HCT116 (cell line): ENCODE results near the gene RARG. TPM values are rescaled to one million over a fixed set of nuclear protein-coding genes. Genes with fewer than 3 reads are reported as not detected.
A peak's percentile ranks its signal among the peaks of the same experiment; 100 is the strongest.

Experiments
- ATAC-seq: fragments of 200-7000 bp; cut with Tn5 transposase; 2 replicates; pipeline ENCODE4 v1.9.1; 2020; ENCODE audit warnings: mild to moderate bottlenecking, moderate library complexity
- BruUV-seq: library from RNA; stranded (reverse); fragments of 400-500 nt; replicated peaks from 2 replicates; lab custom pipeline; 2021; lab: Mats Ljungman, UMichigan
- CTCF ChIA-PET: fragments of 300-600 bp; sonication (Branson Sonifier 250); formaldehyde crosslinking; loops from one replicate; lab custom pipeline; 2021; ENCODE audit warnings: antibody characterized with exemption; lab: Charles Lee
- POLR2A ChIA-PET: fragments of 300-600, 350-600 bp; sonication (Branson Sonifier 250); formaldehyde crosslinking; loops from one replicate; lab custom pipeline; 2021; ENCODE audit warnings: antibody characterized with exemption; lab: Charles Lee
- RAD21 ChIA-PET, 2 experiments: fragments of 300-600 bp; sonication (Branson Sonifier 250); formaldehyde crosslinking; loops; one replicate each; lab custom pipeline; 2023; ENCODE audit warnings: low total read pairs in 2 of 2; ENCODE audit not compliant: uncharacterized antibody in 2 of 2, unreplicated experiment in 2 of 2, low non-redundant PET in 1 of 2; lab: Charles Lee
- DNase-seq: peaks from one replicate; pipeline ENCODE4 v3.0.0-alpha.2; 2010; ENCODE audit warnings: low read depth, low spot score
- H2AFZ ChIP-seq: fragments of 200-600 bp; shearing (Covaris generic), sonication (generic); 2 replicates; pipeline ENCODE4 v1.6.1; 2017; ENCODE audit warnings: low read depth, mixed run types, mixed read lengths, antibody characterized with exemption, low read length; ENCODE audit not compliant: poor library complexity, severe bottlenecking
- H3K27ac ChIP-seq: 2 replicates; pipeline ENCODE4 v1.5.1; 2012; ENCODE audit warnings: low read depth, low read length
- H3K27me3 ChIP-seq: fragments of 200-600 bp; sonication (generic); 2 replicates; pipeline ENCODE4 v1.6.1; 2016; ENCODE audit warnings: mixed run types, low read length, mixed read lengths; ENCODE audit not compliant: insufficient read depth
- H3K36me3 ChIP-seq, 2 experiments: fragments of 200-500 bp in 1 of 2; fragments of 200-600 bp in 1 of 2; sonication (Bioruptor generic) in 1 of 2; sonication (generic) in 1 of 2; 2 replicates each; pipeline versions ENCODE4 v1.5.1 to v1.6.1; 2014 to 2016; ENCODE audit warnings: low read length in 2 of 2, inconsistent platforms in 1 of 2, mixed read lengths in 1 of 2, mixed run types in 1 of 2; ENCODE audit not compliant: insufficient read depth in 2 of 2, control insufficient read depth in 1 of 2
- H3K4me1 ChIP-seq, 2 experiments: fragments of 200-600 bp in 1 of 2; sonication (generic) in 1 of 2; 2 replicates each; pipeline versions ENCODE4 v1.5.1 to v1.6.1; 2012 to 2017; ENCODE audit warnings: low read length in 2 of 2, inconsistent platforms in 1 of 2, mild to moderate bottlenecking in 1 of 2, mixed read lengths in 1 of 2, mixed run types in 1 of 2, moderate library complexity in 1 of 2; ENCODE audit not compliant: insufficient read depth in 2 of 2, control insufficient read depth in 1 of 2
- H3K4me2 ChIP-seq: fragments of 200-600 bp; sonication (generic); 2 replicates; pipeline ENCODE4 v1.6.1; 2017; ENCODE audit warnings: mixed run types, low read length, mixed read lengths
- H3K4me3 ChIP-seq, 2 experiments: fragments of 200-600 bp in 1 of 2; sonication (generic) in 1 of 2; replicated peaks in 1 of 2; 2 replicates each; pipeline ENCODE4 v1.5.1; 2011 to 2016; ENCODE audit warnings: low read length in 2 of 2, control low read depth in 1 of 2, low read depth in 1 of 2, mild to moderate bottlenecking in 1 of 2, mixed read lengths in 1 of 2, mixed run types in 1 of 2
- H3K79me2 ChIP-seq: fragments of 200-600 bp; sonication (generic); 2 replicates; pipeline ENCODE4 v1.6.1; 2017; ENCODE audit warnings: mild to moderate bottlenecking, mixed run types, low read length, moderate library complexity, mixed read lengths; ENCODE audit not compliant: insufficient read depth
- H3K9ac ChIP-seq: fragments of 200-600 bp; sonication (generic); 2 replicates; pipeline ENCODE4 v1.6.1; 2016; ENCODE audit warnings: low read length, mixed read lengths
- H3K9me2 ChIP-seq: fragments of 200-600 bp; sonication (generic), shearing (Covaris generic); 2 replicates; pipeline ENCODE4 v1.6.1; 2017; ENCODE audit warnings: mixed run types, mild to moderate bottlenecking, moderate library complexity; ENCODE audit not compliant: insufficient read depth
- H3K9me3 ChIP-seq, 2 experiments: fragments of 200-500 bp in 1 of 2; fragments of 200-600 bp in 1 of 2; sonication (Bioruptor generic) in 1 of 2; sonication (generic) in 1 of 2; 2 replicates each; pipeline ENCODE4 v1.6.1; 2014 to 2017; ENCODE audit warnings: low read length in 2 of 2, mixed read lengths in 2 of 2, inconsistent platforms in 1 of 2, low read depth in 1 of 2, mild to moderate bottlenecking in 1 of 2, mixed run types in 1 of 2, moderate library complexity in 1 of 2; ENCODE audit not compliant: control insufficient read depth in 1 of 2, insufficient read depth in 1 of 2
- H4K20me1 ChIP-seq: fragments of 200-600 bp; sonication (generic), shearing (Covaris generic); 2 replicates; pipeline ENCODE4 v1.6.1; 2017; ENCODE audit warnings: mixed run types, mild to moderate bottlenecking, moderate library complexity; ENCODE audit not compliant: insufficient read depth
- CBX3 ChIP-seq: IDR thresholded peaks from 2 replicates; pipeline ENCODE4 v1.6.1; 2012; ENCODE audit warnings: low read depth
- EZH2 ChIP-seq: fragments of 200-600 bp; sonication (generic); IDR thresholded peaks from 2 replicates; pipeline ENCODE4 v1.6.1; 2017; ENCODE audit warnings: antibody characterized with exemption, mixed run types
- SRF ChIP-seq: IDR thresholded peaks from 2 replicates; pipeline ENCODE4 v1.6.1; 2012; ENCODE audit warnings: low read depth
- YY1 ChIP-seq: IDR thresholded peaks from 2 replicates; pipeline ENCODE4 v1.6.1; 2011; ENCODE audit warnings: low read length, low read depth, moderate library complexity, mild to moderate bottlenecking; ENCODE audit not compliant: insufficient replicate concordance; ENCODE audit errors: extremely low read depth
- ZFX ChIP-seq: fragments of 450-650 bp; IDR thresholded peaks from 2 replicates; pipeline ENCODE4 v1.6.1; 2017
- ZNF274 ChIP-seq: fragments of 200-500 bp; sonication (Bioruptor generic); IDR thresholded peaks from 2 replicates; pipeline ENCODE4 v1.6.1; 2014; ENCODE audit warnings: mild to moderate bottlenecking, low read depth, low read length, inconsistent platforms
- intact Hi-C: fragments of 100-400 bp; cut with micrococcal nuclease; formaldehyde crosslinking; loops from 2 replicates; pipeline ENCODE4 v1.10.0; 2022
- total RNA-seq: library from RNA; stranded (reverse); gene quantifications from one replicate; pipeline ENCODE4 v1.2.1, GENCODE V29; 2021; ENCODE audit not compliant: unreplicated experiment
- TF ChIP-seq, protein P1 (sequence below): IDR thresholded peaks from 2 replicates; pipeline ENCODE4 v1.6.1; 2012
- TF ChIP-seq, protein P2 (sequence below): IDR thresholded peaks from 2 replicates; pipeline ENCODE4 v1.6.1; 2012; ENCODE audit warnings: low read depth
- TF ChIP-seq, protein P3 (sequence below): IDR thresholded peaks from 2 replicates; pipeline ENCODE4 v1.6.1; 2011; ENCODE audit warnings: mild to moderate bottlenecking, low read length, moderate library complexity; ENCODE audit not compliant: insufficient replicate concordance; ENCODE audit errors: extremely low read depth

Gene RARG
- total RNA-seq, 1 experiment from 2014 or later: 68.9 TPM

DNA sequence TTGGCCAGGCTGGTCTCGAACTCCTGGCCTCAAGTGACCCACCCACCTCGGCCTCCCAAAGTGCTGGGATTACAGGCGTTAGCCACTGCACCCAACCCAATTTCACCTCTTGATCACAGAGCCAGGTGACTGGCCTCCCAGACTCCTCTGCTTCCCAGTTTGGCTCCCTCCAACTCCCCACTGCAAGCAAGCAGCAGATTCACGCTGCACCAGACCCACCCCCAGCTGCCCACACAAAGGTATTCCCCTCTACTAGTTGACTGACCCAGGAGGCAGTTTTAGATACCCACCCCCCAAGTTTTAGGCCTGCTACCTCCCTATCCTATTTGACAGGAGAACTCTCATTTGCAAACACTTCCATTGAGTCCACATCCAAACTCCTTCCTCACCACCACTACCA lies 5.2 kb downstream of the RARG start:
- RAD21 ChIA-PET: no interaction called here
- Histone ChIP-seq H3K27ac (no peak overlapping the region), H4K20me1 (no peaks in the 10 kb centered on the region), H3K79me2 (no peaks in the 10 kb centered on the region; the same call in 1 of the 2 replicates), H3K27me3 (no peaks in the 10 kb centered on the region), H3K4me2 (no peak overlapping the region), H3K4me3 (no peak overlapping the region), H3K9ac (no peak overlapping the region), H2AFZ (no peak overlapping the region), H3K9me3 (no peaks in the 10 kb centered on the region), H3K36me3 (no peaks in the 10 kb centered on the region), H3K4me1 (peaks cover 65 to 83% of the 10 kb centered on the region in 2 experiments), H3K9me2 (no peaks in the 10 kb centered on the region)
- DNase-seq (no peak), ATAC-seq (no peak)
- intact Hi-C loops: no loop called here
- BruUV-seq: no TSS peak
- CTCF ChIA-PET: no interaction called here
- TF ChIP-seq YY1: no peak
- POLR2A ChIA-PET: no interaction called here

DNA sequence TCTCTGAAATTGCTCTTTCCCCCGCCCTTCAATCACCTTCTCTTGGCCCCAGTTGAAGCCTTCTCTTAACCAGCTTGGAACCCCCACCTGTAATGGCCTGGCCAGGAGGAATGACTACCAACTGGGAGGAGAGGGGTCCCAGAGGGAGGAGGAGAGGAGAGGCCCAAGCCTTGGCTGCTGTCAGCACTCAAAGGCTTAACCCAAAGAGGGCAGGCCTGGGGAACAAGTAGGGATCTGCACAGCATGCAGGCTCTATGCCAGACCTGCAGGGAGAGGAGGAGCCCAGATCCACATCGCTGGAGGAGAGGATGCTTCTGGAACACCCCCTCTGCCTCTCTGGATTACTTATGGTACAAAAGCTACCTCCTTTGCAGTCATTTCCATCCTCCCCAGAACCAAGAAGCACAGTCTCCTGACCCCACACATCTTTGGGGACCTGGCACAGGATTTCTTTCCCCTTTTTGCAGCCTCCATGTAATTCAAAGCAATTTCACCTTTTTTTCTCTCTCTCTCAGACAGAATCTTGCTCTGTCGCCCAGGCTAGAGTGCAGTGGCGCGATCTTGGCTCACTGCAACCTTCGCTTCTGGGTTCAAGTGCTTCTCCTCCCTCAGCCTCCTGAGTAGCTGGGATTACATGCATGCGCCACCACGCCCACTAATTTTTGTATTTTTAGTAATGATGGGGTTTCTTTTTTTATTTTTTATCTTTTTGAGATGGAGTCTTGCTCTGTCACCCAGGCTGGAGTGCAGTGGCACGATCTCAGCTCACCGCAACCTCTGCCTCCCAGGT lies 6.2 kb downstream of the RARG start:
- Histone ChIP-seq H3K4me3 (no peak overlapping the region), H3K27ac (peak overlapping the region; percentile 46), H3K36me3 (no peaks in the 10 kb centered on the region), H3K4me2 (no peak overlapping the region), H3K4me1 (peaks cover 58 to 79% of the 10 kb centered on the region in 2 experiments), H3K9me3 (no peaks in the 10 kb centered on the region), H3K9me2 (no peaks in the 10 kb centered on the region), H3K9ac (no peak overlapping the region), H3K27me3 (no peaks in the 10 kb centered on the region), H2AFZ (no peak overlapping the region), H3K79me2 (no peaks in the 10 kb centered on the region), H4K20me1 (no peaks in the 10 kb centered on the region)
- ChIA-PET POLR2A (no interaction called here), RAD21 (no interaction called here), CTCF (no interaction called here)
- ATAC-seq (no peak), DNase-seq (no peak)
- TF ChIP-seq, protein P1, sequence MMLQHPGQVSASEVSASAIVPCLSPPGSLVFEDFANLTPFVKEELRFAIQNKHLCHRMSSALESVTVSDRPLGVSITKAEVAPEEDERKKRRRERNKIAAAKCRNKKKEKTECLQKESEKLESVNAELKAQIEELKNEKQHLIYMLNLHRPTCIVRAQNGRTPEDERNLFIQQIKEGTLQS: no peak
- TF ChIP-seq CBX3 (no peak), ZNF274 (no peak), SRF (no peak), ZFX (no peak), YY1 (no peak), EZH2 (no peak)
- TF ChIP-seq, protein P2, sequence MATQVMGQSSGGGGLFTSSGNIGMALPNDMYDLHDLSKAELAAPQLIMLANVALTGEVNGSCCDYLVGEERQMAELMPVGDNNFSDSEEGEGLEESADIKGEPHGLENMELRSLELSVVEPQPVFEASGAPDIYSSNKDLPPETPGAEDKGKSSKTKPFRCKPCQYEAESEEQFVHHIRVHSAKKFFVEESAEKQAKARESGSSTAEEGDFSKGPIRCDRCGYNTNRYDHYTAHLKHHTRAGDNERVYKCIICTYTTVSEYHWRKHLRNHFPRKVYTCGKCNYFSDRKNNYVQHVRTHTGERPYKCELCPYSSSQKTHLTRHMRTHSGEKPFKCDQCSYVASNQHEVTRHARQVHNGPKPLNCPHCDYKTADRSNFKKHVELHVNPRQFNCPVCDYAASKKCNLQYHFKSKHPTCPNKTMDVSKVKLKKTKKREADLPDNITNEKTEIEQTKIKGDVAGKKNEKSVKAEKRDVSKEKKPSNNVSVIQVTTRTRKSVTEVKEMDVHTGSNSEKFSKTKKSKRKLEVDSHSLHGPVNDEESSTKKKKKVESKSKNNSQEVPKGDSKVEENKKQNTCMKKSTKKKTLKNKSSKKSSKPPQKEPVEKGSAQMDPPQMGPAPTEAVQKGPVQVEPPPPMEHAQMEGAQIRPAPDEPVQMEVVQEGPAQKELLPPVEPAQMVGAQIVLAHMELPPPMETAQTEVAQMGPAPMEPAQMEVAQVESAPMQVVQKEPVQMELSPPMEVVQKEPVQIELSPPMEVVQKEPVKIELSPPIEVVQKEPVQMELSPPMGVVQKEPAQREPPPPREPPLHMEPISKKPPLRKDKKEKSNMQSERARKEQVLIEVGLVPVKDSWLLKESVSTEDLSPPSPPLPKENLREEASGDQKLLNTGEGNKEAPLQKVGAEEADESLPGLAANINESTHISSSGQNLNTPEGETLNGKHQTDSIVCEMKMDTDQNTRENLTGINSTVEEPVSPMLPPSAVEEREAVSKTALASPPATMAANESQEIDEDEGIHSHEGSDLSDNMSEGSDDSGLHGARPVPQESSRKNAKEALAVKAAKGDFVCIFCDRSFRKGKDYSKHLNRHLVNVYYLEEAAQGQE: no peak
- TF ChIP-seq, protein P3, sequence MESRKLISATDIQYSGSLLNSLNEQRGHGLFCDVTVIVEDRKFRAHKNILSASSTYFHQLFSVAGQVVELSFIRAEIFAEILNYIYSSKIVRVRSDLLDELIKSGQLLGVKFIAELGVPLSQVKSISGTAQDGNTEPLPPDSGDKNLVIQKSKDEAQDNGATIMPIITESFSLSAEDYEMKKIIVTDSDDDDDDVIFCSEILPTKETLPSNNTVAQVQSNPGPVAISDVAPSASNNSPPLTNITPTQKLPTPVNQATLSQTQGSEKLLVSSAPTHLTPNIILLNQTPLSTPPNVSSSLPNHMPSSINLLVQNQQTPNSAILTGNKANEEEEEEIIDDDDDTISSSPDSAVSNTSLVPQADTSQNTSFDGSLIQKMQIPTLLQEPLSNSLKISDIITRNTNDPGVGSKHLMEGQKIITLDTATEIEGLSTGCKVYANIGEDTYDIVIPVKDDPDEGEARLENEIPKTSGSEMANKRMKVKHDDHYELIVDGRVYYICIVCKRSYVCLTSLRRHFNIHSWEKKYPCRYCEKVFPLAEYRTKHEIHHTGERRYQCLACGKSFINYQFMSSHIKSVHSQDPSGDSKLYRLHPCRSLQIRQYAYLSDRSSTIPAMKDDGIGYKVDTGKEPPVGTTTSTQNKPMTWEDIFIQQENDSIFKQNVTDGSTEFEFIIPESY: no peak
- intact Hi-C loops: no loop called here
- BruUV-seq: no TSS peak
